Measurements from ENCODE around the gene GFER.
A peak's percentile ranks its signal among the peaks of the same experiment; 100 is the strongest.

Gene GFER

DNA sequence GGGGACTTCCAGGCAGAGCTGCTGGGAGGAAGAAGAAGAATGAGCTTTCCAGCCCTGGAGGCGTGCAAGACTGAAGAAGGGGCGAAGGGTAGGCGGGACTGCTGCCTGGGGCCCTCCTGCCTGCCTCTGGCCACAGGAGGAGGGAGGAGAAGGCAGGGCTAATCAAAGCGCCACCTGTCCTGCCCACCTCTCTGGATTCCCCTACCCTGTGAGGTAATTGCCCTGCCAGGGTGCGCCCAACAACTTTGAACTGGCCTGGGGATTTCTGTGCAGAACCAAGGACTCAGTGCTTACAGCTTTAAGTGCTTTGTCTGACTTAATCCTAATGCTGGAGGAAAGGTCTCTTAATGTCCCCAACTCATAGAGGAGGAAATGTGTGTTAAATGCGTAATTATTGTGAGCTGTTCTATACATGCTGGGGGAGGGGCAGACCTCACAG is 2.6 kb upstream of the GFER start, which contains the start of gene NOXO1:
NOXO1 (minus strand) TSS at position 72 of the 439 bp plus-strand sequence. CDS start 290 bp downstream, outside the sequence.
- DNase-seq (ENCODE audit: insufficient read length, low spot score) (no peak), FAIRE-seq (peak; percentile 78)
- TF ChIP-seq POU2F2 (IDR thresholded peaks at IDR 0.05; ENCODE audit: low read depth, low read length) (no peak), POLR2AphosphoS5 (IDR thresholded peaks at IDR 0.05; ENCODE audit: low read depth, low read length) (no peak), TAF1 (IDR thresholded peaks at IDR 0.05; ENCODE audit: low read depth, low read length) (no peak), SPI1 (IDR thresholded peaks at IDR 0.05; ENCODE audit: low read depth, low read length) (no peak), PAX5 (IDR thresholded peaks at IDR 0.05; ENCODE audit: insufficient read depth, low read length, severe bottlenecking) (no peak), POLR2A (IDR thresholded peaks at IDR 0.05; ENCODE audit: low read depth, low read length) (no peak)

DNA sequence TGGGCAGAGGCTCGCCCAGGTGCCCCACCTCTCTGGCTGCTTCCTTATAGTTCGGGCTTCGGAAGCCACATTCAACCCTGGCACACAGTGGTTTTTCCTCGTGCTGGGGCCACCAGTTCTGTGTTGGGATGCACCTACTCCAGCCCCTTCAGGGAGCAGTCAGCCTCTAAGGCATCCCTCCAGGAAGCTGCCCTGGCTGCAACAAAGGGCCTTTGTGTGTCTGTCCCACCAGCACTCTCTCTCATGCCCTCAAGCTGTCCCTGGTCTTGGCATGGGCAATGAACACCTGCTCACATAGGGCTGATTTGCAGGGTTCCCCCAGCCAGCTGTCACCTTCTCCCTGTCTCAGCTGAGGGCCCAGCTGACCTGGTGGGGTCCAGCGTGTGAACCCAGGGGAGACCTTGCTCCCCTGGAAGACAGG is 2.0 kb upstream of the GFER start:
- FAIRE-seq, result no peak
- TF ChIP-seq POLR2AphosphoS5 (IDR thresholded peaks at IDR 0.05; ENCODE audit: low read depth, low read length), result no peak; the same call in 1 of the 2 replicates
- TF ChIP-seq SPI1 (IDR thresholded peaks at IDR 0.05; ENCODE audit: low read depth, low read length), result no peak
- no peak for TF ChIP-seq POLR2A (IDR thresholded peaks at IDR 0.05; ENCODE audit: low read depth, low read length)
- TF ChIP-seq PAX5 (IDR thresholded peaks at IDR 0.05; ENCODE audit: insufficient read depth, low read length, severe bottlenecking), result no peak
- no peak for TF ChIP-seq POU2F2 (IDR thresholded peaks at IDR 0.05; ENCODE audit: low read depth, low read length)
- TF ChIP-seq TAF1 (IDR thresholded peaks at IDR 0.05; ENCODE audit: low read depth, low read length), result no peak
- no peak for DNase-seq (ENCODE audit: insufficient read length, low spot score)

DNA sequence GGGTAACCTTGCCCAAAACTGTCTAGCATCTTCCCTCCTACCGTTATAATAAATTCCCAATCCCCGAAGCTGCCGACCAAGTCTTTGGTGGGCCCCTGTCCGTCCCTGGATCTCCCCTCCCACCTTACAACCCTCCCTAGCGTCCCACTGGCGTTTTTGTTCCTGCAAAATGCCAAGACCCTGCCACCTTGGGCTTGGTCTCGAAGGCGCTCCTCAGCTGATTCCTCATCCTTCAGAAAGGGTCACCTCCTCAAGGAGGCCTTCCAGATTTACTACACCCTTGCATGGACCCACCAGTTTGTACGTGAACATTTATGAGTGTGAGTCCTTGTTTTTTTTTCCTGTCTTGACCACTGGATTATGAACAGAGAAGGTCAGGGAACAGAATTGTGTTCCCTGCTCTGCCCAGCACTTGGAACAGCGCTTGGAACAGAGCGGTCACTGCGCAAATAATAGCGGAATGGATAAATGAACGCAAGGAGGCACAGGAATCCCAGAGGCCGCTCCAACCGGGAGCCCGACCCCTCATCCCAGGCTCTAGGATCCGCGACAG is 926 bp upstream of the GFER start:
- DNase-seq (ENCODE audit: insufficient read length, low spot score), result no peak
- TF ChIP-seq POU2F2 (IDR thresholded peaks at IDR 0.05; ENCODE audit: low read depth, low read length) (no peak), POLR2A (IDR thresholded peaks at IDR 0.05; ENCODE audit: low read depth, low read length) (no peak)
- no peak for FAIRE-seq

DNA sequence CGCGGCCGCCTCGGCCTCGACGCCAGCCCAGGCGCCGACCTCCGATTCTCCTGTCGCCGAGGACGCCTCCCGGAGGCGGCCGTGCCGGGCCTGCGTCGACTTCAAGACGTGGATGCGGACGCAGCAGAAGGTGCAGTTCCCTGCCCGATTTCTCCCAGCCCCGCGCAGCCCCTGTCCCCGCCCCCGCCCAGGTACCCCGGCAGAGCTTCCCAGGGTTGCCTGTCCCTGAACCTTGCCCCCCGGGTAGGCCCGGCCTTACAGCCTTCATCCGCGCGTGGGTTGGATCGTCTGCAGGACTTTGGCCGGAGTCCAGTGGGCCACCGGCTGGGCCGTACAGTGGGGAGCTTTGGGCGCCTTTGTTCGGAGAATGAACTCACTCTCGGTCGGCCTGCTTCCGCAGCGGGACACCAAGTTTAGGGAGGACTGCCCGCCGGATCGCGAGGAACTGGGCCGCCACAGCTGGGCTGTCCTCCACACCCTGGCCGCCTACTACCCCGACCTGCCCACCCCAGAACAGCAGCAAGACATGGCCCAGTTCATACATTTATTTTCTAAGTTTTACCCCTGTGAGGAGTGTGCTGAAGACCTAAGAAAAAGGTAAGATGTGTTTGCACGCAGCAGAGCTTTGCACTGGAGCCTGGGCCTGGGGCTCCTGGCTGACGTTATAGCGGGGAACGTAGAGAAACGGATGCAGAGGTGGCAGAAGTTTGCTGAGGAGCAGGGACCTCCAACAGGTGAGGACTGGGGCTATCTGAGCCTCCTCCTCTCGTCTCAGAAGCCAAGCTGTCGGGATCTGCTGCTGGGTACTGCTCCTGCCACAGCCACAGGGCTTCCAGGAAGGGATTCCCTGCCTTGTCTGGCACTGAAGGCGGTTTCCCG is 593 bp downstream of the GFER start:
- DNase-seq (ENCODE audit: insufficient read length, low spot score), result no peak
- FAIRE-seq, result peak; percentile 51

DNA sequence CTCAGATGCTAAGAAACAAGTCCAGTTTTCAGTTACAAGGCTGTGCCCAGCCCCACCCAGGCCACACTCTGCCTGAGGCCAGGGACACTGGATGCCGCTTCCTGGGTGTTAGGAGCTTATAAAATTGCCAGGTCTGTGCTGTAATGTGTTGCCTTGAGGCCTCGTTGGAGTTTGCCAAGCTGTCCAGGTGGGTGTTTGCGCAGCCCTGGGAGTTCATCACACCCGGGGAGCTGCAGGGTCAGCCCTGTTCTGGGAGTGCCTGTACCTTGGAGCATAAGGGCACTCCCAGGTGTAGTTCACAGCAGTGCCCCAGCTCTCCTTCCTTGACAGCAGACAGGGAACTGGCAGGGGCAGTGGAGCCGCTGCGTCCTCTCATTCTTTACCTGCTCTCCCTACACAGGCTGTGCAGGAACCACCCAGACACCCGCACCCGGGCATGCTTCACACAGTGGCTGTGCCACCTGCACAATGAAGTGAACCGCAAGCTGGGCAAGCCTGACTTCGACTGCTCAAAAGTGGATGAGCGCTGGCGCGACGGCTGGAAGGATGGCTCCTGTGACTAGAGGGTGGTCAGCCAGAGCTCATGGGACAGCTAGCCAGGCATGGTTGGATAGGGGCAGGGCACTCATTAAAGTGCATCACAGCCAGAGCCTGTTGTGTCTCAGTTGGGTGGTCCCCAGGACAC is 1.6 kb downstream of the GFER start:
- DNase-seq (ENCODE audit: insufficient read length, low spot score), result no peak
- TF ChIP-seq POLR2AphosphoS5 (IDR thresholded peaks at IDR 0.05; ENCODE audit: low read depth, low read length) (no peak), POLR2A (IDR thresholded peaks at IDR 0.05; ENCODE audit: low read depth, low read length) (no peak), POU2F2 (IDR thresholded peaks at IDR 0.05; ENCODE audit: low read depth, low read length) (no peak), SPI1 (IDR thresholded peaks at IDR 0.05; ENCODE audit: low read depth, low read length) (no peak), TAF1 (IDR thresholded peaks at IDR 0.05; ENCODE audit: low read depth, low read length) (no peak), PAX5 (IDR thresholded peaks at IDR 0.05; ENCODE audit: insufficient read depth, low read length, severe bottlenecking) (no peak)
- FAIRE-seq, result no peak

More for the DNA sequence above, 593 bp downstream of the GFER start:
- TF ChIP-seq PAX5 (IDR thresholded peaks at IDR 0.05; ENCODE audit: insufficient read depth, low read length, severe bottlenecking) (no peak), TAF1 (IDR thresholded peaks at IDR 0.05; ENCODE audit: low read depth, low read length) (no peak), SPI1 (IDR thresholded peaks at IDR 0.05; ENCODE audit: low read depth, low read length) (no peak), POU2F2 (IDR thresholded peaks at IDR 0.05; ENCODE audit: low read depth, low read length) (no peak), POLR2AphosphoS5 (IDR thresholded peaks at IDR 0.05; ENCODE audit: low read depth, low read length) (no peak), POLR2A (IDR thresholded peaks at IDR 0.05; ENCODE audit: low read depth, low read length) (no peak; the same call in none of the 2 replicates)

DNA sequence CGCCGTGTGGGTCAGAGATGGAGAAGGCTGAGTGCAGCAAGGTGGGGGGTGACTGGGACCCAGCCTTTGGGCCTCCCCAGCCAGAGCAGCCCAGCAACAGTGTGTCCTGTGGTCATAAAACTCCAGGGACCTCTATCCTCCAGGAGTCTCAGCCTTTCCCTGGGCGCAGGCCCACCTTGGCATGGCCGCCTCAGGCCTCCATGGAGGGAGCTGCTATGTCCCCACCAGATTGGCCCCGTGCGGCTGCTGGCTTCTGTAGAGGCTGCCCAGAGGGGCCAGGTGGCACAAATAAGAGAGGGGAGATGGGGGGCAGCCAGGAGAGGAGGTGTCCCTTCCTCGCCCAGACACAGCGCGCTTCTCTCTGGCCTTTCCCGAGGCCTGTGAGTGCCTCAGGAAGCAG is 3.2 kb downstream of the GFER start:
- DNase-seq (ENCODE audit: insufficient read length, low spot score), result no peak
- no peak for FAIRE-seq
- TF ChIP-seq TAF1 (IDR thresholded peaks at IDR 0.05; ENCODE audit: low read depth, low read length) (no peak), SPI1 (IDR thresholded peaks at IDR 0.05; ENCODE audit: low read depth, low read length) (no peak), POLR2AphosphoS5 (IDR thresholded peaks at IDR 0.05; ENCODE audit: low read depth, low read length) (no peak), POU2F2 (IDR thresholded peaks at IDR 0.05; ENCODE audit: low read depth, low read length) (no peak), POLR2A (IDR thresholded peaks at IDR 0.05; ENCODE audit: low read depth, low read length) (no peak), PAX5 (IDR thresholded peaks at IDR 0.05; ENCODE audit: insufficient read depth, low read length, severe bottlenecking) (no peak)

DNA sequence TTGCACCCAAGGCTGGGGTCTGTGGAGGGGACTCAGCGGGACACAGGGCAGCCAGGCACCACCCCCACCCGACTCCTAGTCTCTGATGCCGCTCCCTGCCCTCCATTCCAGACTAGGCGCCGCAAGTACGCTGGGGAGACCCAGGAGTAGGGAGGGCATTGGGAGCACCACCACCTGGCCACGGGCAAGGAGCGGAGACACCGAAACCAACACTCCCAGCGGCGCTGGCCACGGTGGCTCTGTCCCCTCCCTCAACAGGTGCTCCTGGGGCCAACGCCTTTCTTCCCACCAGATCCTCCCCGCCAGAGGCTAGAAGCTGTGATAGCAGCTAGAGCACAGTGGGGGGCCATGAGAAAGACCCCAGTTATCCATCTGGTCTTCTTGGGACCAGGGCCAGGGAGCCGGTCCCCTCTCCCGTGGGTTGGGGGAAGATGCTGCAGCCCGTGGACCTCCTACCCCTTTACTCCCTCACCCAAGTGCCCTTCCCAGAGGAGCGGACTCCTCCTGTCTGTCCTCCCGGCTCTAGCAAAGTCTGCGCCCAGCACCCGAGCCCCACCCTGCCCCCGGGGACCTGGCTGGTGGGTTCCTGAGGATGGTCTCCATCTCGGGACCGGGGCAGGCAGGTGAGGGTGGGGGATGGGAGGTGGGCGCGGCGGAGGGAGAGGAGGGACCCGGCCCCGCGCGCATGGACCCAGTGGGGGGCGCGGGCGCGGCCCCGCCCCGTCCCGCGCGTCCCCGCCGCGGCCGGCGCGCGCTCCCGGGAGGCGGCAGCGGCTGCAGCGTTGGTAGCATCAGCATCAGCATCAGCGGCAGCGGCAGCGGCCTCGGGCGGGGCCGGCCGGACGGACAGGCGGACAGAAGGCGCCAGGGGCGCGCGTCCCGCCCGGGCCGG is 5.5 kb downstream of the GFER start, which contains the start of gene SYNGR3:
SYNGR3 (plus strand) TSS at position 762 of the 892 bp plus-strand sequence. CDS start 133 bp downstream, outside the sequence.
- no peak for FAIRE-seq
- TF ChIP-seq POLR2A (IDR thresholded peaks at IDR 0.05; ENCODE audit: low read depth, low read length), result no peak
- TF ChIP-seq POU2F2 (IDR thresholded peaks at IDR 0.05; ENCODE audit: low read depth, low read length), result no peak
- no peak for TF ChIP-seq SPI1 (IDR thresholded peaks at IDR 0.05; ENCODE audit: low read depth, low read length)
- TF ChIP-seq PAX5 (IDR thresholded peaks at IDR 0.05; ENCODE audit: insufficient read depth, low read length, severe bottlenecking), result no peak
- TF ChIP-seq POLR2AphosphoS5 (IDR thresholded peaks at IDR 0.05; ENCODE audit: low read depth, low read length), result no peak
- no peak for DNase-seq (ENCODE audit: insufficient read length, low spot score)

DNA sequence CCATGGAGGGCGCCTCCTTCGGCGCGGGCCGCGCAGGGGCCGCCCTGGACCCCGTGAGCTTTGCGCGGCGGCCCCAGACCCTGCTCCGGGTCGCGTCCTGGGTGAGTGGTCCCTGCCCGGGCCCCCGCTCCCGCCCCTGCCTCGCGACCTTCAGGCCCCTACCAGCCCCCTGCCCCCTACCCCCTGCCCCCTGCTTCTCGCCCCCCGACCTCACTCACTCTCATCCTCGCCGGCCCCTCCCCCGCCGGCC is 6.0 kb downstream of the GFER start:
- no peak for FAIRE-seq
- TF ChIP-seq POLR2A (IDR thresholded peaks at IDR 0.05; ENCODE audit: low read depth, low read length), result no peak
- no peak for TF ChIP-seq POLR2AphosphoS5 (IDR thresholded peaks at IDR 0.05; ENCODE audit: low read depth, low read length)
- TF ChIP-seq POU2F2 (IDR thresholded peaks at IDR 0.05; ENCODE audit: low read depth, low read length), result no peak
- TF ChIP-seq SPI1 (IDR thresholded peaks at IDR 0.05; ENCODE audit: low read depth, low read length), result no peak
- TF ChIP-seq PAX5 (IDR thresholded peaks at IDR 0.05; ENCODE audit: insufficient read depth, low read length, severe bottlenecking), result no peak
- TF ChIP-seq TAF1 (IDR thresholded peaks at IDR 0.05; ENCODE audit: low read depth, low read length), result no peak
- no peak for DNase-seq (ENCODE audit: insufficient read length, low spot score)
